ENCODE results near the gene KRTAP19-1.
"Not testable (repeated sequence)": the region's sequence is repeated elsewhere in the genome, so short reads cannot be mapped to it uniquely, and the experiment has no call there.

Gene KRTAP19-1

DNA sequence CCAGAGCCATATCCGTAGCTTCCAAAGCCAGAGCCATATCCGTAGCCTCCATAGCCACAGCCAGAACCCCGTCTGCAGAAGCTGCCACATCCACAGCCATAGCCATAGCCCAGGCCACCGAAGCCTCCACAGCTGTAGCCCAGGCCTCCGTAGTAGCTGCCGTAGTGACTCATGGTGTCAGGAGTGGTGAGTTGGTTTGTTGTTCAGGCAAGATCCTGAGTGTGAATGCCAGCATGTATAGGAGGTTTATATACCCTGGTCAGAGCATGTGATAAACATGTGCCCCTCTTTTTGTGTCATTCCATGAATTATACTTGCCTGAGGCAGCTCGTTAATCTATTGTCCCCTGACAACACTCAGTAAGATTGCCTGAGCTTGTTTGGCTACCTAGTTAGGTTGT lies at the start of gene KRTAP19-1:
KRTAP19-1 (minus strand) TSS at position 223 of the 400 bp plus-strand sequence; CDS start at position 173, 50 bp downstream.
- H3K36me3 ChIP-seq (ENCODE audit: control insufficient read depth in 1 of 2, insufficient read depth in 2 of 2, low read length in 2 of 2): no peaks in the 10 kb centered on the region
- no peaks in the 10 kb centered on the region for H3K27me3 ChIP-seq (ENCODE audit: low read depth, low read length)
- H3K9me3 ChIP-seq (ENCODE audit: control insufficient read depth in 1 of 2, low read length in 2 of 2): no peaks in the 10 kb centered on the region
- H3K27ac ChIP-seq (ENCODE audit: low read length): no peak within 1 kb of the TSS
- no peaks in the 10 kb centered on the region for H3K4me1 ChIP-seq (ENCODE audit: control insufficient read depth in 1 of 2, insufficient read depth in 2 of 2, low read length in 2 of 2)
- no peak within 1 kb of the TSS for H3K4me3 ChIP-seq (ENCODE audit: low read depth in 1 of 2, low read length in 2 of 2)

DNA sequence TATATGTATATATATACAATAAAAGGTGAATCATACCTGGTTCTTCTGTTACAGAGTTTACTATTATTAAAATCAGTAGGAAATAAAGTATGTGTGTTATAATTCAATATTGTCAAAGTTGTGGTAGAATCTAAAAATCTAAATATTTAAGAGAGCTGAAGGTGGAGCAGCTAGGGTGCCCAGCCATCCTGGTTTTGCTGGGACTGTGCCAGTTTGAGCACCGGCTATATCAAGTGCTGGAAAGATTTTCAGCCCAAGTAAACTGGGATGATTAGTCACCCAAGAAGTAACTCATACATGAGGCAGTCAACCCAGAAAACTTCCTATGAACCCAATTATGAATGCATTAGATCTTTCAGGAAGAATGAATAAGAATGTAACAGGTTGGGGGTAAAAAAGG lies 38.7 kb upstream of the KRTAP19-1 start:
- H3K4me3 ChIP-seq (ENCODE audit: low read depth in 1 of 2, low read length in 2 of 2): no peak overlapping the region
- no peaks in the 10 kb centered on the region for H3K27me3 ChIP-seq (ENCODE audit: low read depth, low read length)
- H3K4me1 ChIP-seq (ENCODE audit: control insufficient read depth in 1 of 2, insufficient read depth in 2 of 2, low read length in 2 of 2): no peaks in the 10 kb centered on the region
- H3K36me3 ChIP-seq (ENCODE audit: control insufficient read depth in 1 of 2, insufficient read depth in 2 of 2, low read length in 2 of 2): no peaks in the 10 kb centered on the region
- H3K27ac ChIP-seq (ENCODE audit: low read length): no peak overlapping the region
- H3K9me3 ChIP-seq (ENCODE audit: control insufficient read depth in 1 of 2, low read length in 2 of 2): no peaks in the 10 kb centered on the region

DNA sequence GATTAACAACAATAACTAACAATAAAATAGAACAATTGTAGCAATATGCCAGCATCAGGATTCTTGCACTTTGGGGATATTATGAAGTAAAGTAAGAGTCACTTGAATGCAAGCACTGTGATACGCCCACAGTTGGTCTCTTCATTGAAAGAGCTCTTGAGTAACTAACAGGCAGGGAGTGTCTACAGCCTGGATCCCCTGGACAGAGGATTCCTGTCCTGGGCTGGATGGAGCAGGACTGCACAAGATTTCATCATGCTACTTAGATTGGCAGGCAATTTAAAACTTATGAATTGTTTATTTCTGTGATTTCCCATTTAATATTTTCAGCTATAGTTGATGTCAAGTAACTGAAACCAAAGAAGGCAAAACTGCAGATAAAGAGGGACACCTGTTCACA lies 35.5 kb upstream of the KRTAP19-1 start:
- Histone ChIP-seq H3K4me3 (ENCODE audit: low read depth in 1 of 2, low read length in 2 of 2) (no peak overlapping the region), H3K4me1 (ENCODE audit: control insufficient read depth in 1 of 2, insufficient read depth in 2 of 2, low read length in 2 of 2) (no peaks in the 10 kb centered on the region), H3K27me3 (ENCODE audit: low read depth, low read length) (no peaks in the 10 kb centered on the region), H3K9me3 (ENCODE audit: control insufficient read depth in 1 of 2, low read length in 2 of 2) (no peaks in the 10 kb centered on the region), H3K27ac (ENCODE audit: low read length) (no peak overlapping the region), H3K36me3 (ENCODE audit: control insufficient read depth in 1 of 2, insufficient read depth in 2 of 2, low read length in 2 of 2) (no peaks in the 10 kb centered on the region)

- not testable (repeated sequence) for H3K9me3 ChIP-seq (ENCODE audit: control insufficient read depth in 1 of 2, low read length in 2 of 2); H3K27me3 ChIP-seq (ENCODE audit: low read depth, low read length); H3K36me3 ChIP-seq (ENCODE audit: control insufficient read depth in 1 of 2, insufficient read depth in 2 of 2, low read length in 2 of 2); H3K4me3 ChIP-seq (ENCODE audit: low read depth in 1 of 2, low read length in 2 of 2); H3K4me1 ChIP-seq (ENCODE audit: control insufficient read depth in 1 of 2, insufficient read depth in 2 of 2, low read length in 2 of 2); H3K27ac ChIP-seq (ENCODE audit: low read length)
These were observed 25.5 kb upstream of the KRTAP19-1 start for GRCh38 chr21:30505621-30506205.

DNA sequence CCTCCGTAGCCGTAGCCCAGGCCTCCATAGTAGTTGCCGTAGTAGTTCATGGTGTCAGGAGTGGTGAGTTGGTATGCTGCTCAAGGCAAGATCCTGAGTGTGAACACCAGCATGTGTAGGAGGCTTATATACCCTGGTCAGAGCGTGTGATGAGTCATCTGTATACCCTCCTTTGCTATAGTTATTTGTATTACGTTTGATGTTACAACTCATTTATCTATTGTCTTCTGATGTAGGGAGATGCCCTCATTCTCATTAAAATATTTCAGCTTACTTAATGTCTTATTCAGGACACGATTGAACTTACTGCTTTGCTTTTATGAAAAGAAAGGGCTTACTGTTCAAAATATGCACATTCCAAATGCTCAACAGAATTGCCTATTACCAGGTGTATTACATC lies 21.9 kb upstream of the KRTAP19-1 start, which contains the start of gene KRTAP19-5:
KRTAP19-5 (minus strand) TSS at position 101 of the 400 bp plus-strand sequence; CDS start at position 50, 51 bp downstream.
- H3K4me1 ChIP-seq (ENCODE audit: control insufficient read depth in 1 of 2, insufficient read depth in 2 of 2, low read length in 2 of 2): no peaks in the 10 kb centered on the region
- no peak within 1 kb of the TSS for H3K27ac ChIP-seq (ENCODE audit: low read length)
- no peaks in the 10 kb centered on the region for H3K36me3 ChIP-seq (ENCODE audit: control insufficient read depth in 1 of 2, insufficient read depth in 2 of 2, low read length in 2 of 2)
- no peaks in the 10 kb centered on the region for H3K27me3 ChIP-seq (ENCODE audit: low read depth, low read length)
- H3K9me3 ChIP-seq (ENCODE audit: control insufficient read depth in 1 of 2, low read length in 2 of 2): no peaks in the 10 kb centered on the region
- H3K4me3 ChIP-seq (ENCODE audit: low read depth in 1 of 2, low read length in 2 of 2): no peak within 1 kb of the TSS

- Histone ChIP-seq H3K4me3 (ENCODE audit: low read depth in 1 of 2, low read length in 2 of 2) (no peak within 1 kb of the TSS), H3K36me3 (ENCODE audit: control insufficient read depth in 1 of 2, insufficient read depth in 2 of 2, low read length in 2 of 2) (no peaks in the 10 kb centered on the region), H3K27me3 (ENCODE audit: low read depth, low read length) (no peaks in the 10 kb centered on the region), H3K4me1 (ENCODE audit: control insufficient read depth in 1 of 2, insufficient read depth in 2 of 2, low read length in 2 of 2) (no peaks in the 10 kb centered on the region), H3K27ac (ENCODE audit: low read length) (no peak within 1 kb of the TSS), H3K9me3 (ENCODE audit: control insufficient read depth in 1 of 2, low read length in 2 of 2) (no peaks in the 10 kb centered on the region)
These were observed 16.9 kb upstream of the KRTAP19-1 start, which contains the start of gene KRTAP19-4 for GRCh38 chr21:30497065-30497464. TSS of gene KRTAP19-4 (minus strand) at chr21:30497165. CDS start at chr21:30497110, 55 bp downstream.

DNA sequence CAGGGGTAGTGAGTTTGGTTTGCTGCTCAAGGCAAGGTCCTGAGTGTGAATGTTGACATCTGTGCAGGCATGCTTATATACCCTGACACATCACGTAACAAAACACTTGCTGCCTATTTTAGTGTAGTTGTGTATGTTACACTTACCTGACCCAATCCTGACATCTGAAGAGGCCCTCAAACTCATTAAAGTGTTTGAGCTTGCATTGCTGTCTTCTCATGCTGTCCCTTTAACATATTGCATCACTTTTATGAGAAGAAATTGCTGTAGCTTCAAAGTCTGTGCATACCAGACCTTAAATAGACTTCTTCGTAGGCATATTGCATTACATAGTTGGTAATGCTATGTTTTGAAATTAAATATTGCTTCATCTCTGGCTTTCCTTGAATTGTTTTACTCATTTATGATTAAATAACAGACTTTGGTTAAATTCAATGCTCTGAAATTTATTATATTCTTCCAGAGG lies 11.8 kb upstream of the KRTAP19-1 start, which contains the start of gene KRTAP19-3:
KRTAP19-3 (minus strand) TSS at position 51 of the 466 bp plus-strand sequence. CDS start 56 bp downstream, outside the sequence.
- H3K27ac ChIP-seq (ENCODE audit: low read length): no peak within 1 kb of the TSS
- H3K4me3 ChIP-seq (ENCODE audit: low read depth in 1 of 2, low read length in 2 of 2): no peak within 1 kb of the TSS
- H3K36me3 ChIP-seq (ENCODE audit: control insufficient read depth in 1 of 2, insufficient read depth in 2 of 2, low read length in 2 of 2): no peaks in the 10 kb centered on the region
- no peaks in the 10 kb centered on the region for H3K4me1 ChIP-seq (ENCODE audit: control insufficient read depth in 1 of 2, insufficient read depth in 2 of 2, low read length in 2 of 2)
- H3K9me3 ChIP-seq (ENCODE audit: control insufficient read depth in 1 of 2, low read length in 2 of 2): no peaks in the 10 kb centered on the region
- no peaks in the 10 kb centered on the region for H3K27me3 ChIP-seq (ENCODE audit: low read depth, low read length)

- no peaks in the 10 kb centered on the region for H3K27me3 ChIP-seq (ENCODE audit: low read depth, low read length)
- H3K4me3 ChIP-seq (ENCODE audit: low read depth in 1 of 2, low read length in 2 of 2): no peak within 1 kb of the TSS
- H3K36me3 ChIP-seq (ENCODE audit: control insufficient read depth in 1 of 2, insufficient read depth in 2 of 2, low read length in 2 of 2): no peaks in the 10 kb centered on the region
- H3K4me1 ChIP-seq (ENCODE audit: control insufficient read depth in 1 of 2, insufficient read depth in 2 of 2, low read length in 2 of 2): no peaks in the 10 kb centered on the region
- peaks cover 0 to 5% of the 10 kb centered on the region in 2 donors for H3K9me3 ChIP-seq (ENCODE audit: control insufficient read depth in 1 of 2, low read length in 2 of 2)
- H3K27ac ChIP-seq (ENCODE audit: low read length): no peak within 1 kb of the TSS
These were observed 7.2 kb upstream of the KRTAP19-1 start, which contains the start of gene KRTAP19-2 for GRCh38 chr21:30487336-30487735. TSS of gene KRTAP19-2 (minus strand) at chr21:30487436. CDS start at chr21:30487348, 88 bp downstream.

DNA sequence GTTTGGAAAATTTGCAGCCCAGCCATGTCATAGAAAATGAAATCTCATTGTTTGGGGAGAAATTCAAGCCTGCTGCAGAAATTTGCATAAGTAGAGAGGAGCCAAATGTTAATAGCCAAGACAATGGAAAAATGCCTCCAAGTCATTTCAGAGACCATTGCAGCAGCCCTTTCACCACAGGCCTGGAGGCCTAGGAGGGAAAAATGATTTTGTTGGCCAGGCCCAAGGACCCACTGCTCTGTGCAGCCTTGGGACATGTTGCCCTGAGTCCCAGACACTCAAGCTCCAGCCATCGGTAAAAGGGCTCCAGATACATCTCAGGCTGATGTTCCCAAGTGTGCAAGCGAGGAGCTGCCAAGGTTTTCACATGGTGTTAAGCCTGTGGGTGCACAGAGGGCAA lies 6.0 kb upstream of the KRTAP19-1 start:
- no peaks in the 10 kb centered on the region for H3K36me3 ChIP-seq (ENCODE audit: control insufficient read depth in 1 of 2, insufficient read depth in 2 of 2, low read length in 2 of 2)
- no peaks in the 10 kb centered on the region for H3K4me1 ChIP-seq (ENCODE audit: control insufficient read depth in 1 of 2, insufficient read depth in 2 of 2, low read length in 2 of 2)
- H3K9me3 ChIP-seq (ENCODE audit: control insufficient read depth in 1 of 2, low read length in 2 of 2): peaks cover 0 to 5% of the 10 kb centered on the region in 2 donors
- no peaks in the 10 kb centered on the region for H3K27me3 ChIP-seq (ENCODE audit: low read depth, low read length)
- H3K4me3 ChIP-seq (ENCODE audit: low read depth in 1 of 2, low read length in 2 of 2): no peak overlapping the region
- no peak overlapping the region for H3K27ac ChIP-seq (ENCODE audit: low read length)

GRCh38 chr21:30482130-30482529 lies 2.0 kb upstream of the KRTAP19-1 start:
- Histone ChIP-seq H3K4me1 (ENCODE audit: control insufficient read depth in 1 of 2, insufficient read depth in 2 of 2, low read length in 2 of 2) (no peaks in the 10 kb centered on the region), H3K4me3 (ENCODE audit: low read depth in 1 of 2, low read length in 2 of 2) (no peak overlapping the region), H3K9me3 (ENCODE audit: control insufficient read depth in 1 of 2, low read length in 2 of 2) (peaks cover 0 to 5% of the 10 kb centered on the region in 2 donors), H3K27me3 (ENCODE audit: low read depth, low read length) (no peaks in the 10 kb centered on the region), H3K27ac (ENCODE audit: low read length) (no peak overlapping the region), H3K36me3 (ENCODE audit: control insufficient read depth in 1 of 2, insufficient read depth in 2 of 2, low read length in 2 of 2) (no peaks in the 10 kb centered on the region)

GRCh38 chr21:30479259-30479658 lies 908 bp downstream of the KRTAP19-1 start:
- Histone ChIP-seq H3K4me1 (ENCODE audit: control insufficient read depth in 1 of 2, insufficient read depth in 2 of 2, low read length in 2 of 2) (no peaks in the 10 kb centered on the region), H3K36me3 (ENCODE audit: control insufficient read depth in 1 of 2, insufficient read depth in 2 of 2, low read length in 2 of 2) (no peaks in the 10 kb centered on the region), H3K4me3 (ENCODE audit: low read depth in 1 of 2, low read length in 2 of 2) (no peak overlapping the region), H3K27ac (ENCODE audit: low read length) (no peak overlapping the region), H3K27me3 (ENCODE audit: low read depth, low read length) (no peaks in the 10 kb centered on the region), H3K9me3 (ENCODE audit: control insufficient read depth in 1 of 2, low read length in 2 of 2) (no peaks in the 10 kb centered on the region)

- Histone ChIP-seq H3K27ac (ENCODE audit: low read length) (no peak overlapping the region), H3K27me3 (ENCODE audit: low read depth, low read length) (no peaks in the 10 kb centered on the region), H3K4me3 (ENCODE audit: low read depth in 1 of 2, low read length in 2 of 2) (no peak overlapping the region), H3K4me1 (ENCODE audit: control insufficient read depth in 1 of 2, insufficient read depth in 2 of 2, low read length in 2 of 2) (no peaks in the 10 kb centered on the region), H3K9me3 (ENCODE audit: control insufficient read depth in 1 of 2, low read length in 2 of 2) (no peaks in the 10 kb centered on the region), H3K36me3 (ENCODE audit: control insufficient read depth in 1 of 2, insufficient read depth in 2 of 2, low read length in 2 of 2) (no peaks in the 10 kb centered on the region)
These were observed 2.2 kb downstream of the KRTAP19-1 start for GRCh38 chr21:30478004-30478403.

All from muscle layer of duodenum (tissue), 2 donors.